ENCODE data around the gene IL19. TPM values are rescaled to one million over a fixed set of nuclear protein-coding genes. Genes with fewer than 3 reads are reported as not detected.

IL19 gene
- total and polyA plus RNA-seq, 9 of the 15 experiments (the other 6 are each of a cell fraction or from before 2014, with no cell fraction given), result not detected

- no peak for TF ChIP-seq HLTF (IDR thresholded peaks at IDR 0.05)
- TF ChIP-seq, protein P1, sequence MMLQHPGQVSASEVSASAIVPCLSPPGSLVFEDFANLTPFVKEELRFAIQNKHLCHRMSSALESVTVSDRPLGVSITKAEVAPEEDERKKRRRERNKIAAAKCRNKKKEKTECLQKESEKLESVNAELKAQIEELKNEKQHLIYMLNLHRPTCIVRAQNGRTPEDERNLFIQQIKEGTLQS (IDR thresholded peaks at IDR 0.05), result peak; percentile 49; the same call in 1 of the 2 replicates
- TF ChIP-seq, protein P1 (CRISPR knock-in tag; conservative IDR thresholded peaks at IDR 0.05), result no peak
- no peak for TF ChIP-seq GATAD2B (IDR thresholded peaks at IDR 0.05; ENCODE audit: borderline replicate concordance)
- no peak for TF ChIP-seq POU5F1 (IDR thresholded peaks at IDR 0.05; ENCODE audit: borderline replicate concordance, low read depth, low read length, partially characterized antibody)
- TF ChIP-seq NFRKB (IDR thresholded peaks at IDR 0.05; ENCODE audit: low read depth), result no peak
- no peak for TF ChIP-seq TSC22D4 (tag; IDR thresholded peaks at IDR 0.05)
- TF ChIP-seq ZSCAN29 (IDR thresholded peaks at IDR 0.05), result no peak
- TF ChIP-seq ETV5 (CRISPR knock-in tag; IDR thresholded peaks at IDR 0.05; ENCODE audit: low read depth), result 0 out of 2 replicates have a peak, but pooled peaks have one; percentile 65
- peak; percentile 67; the same call in 1 of the 2 replicates for TF ChIP-seq C11orf30 (IDR thresholded peaks at IDR 0.05; ENCODE audit: low read depth)
- TF ChIP-seq FOXP4 (CRISPR knock-in tag; IDR thresholded peaks at IDR 0.05; ENCODE audit: borderline replicate concordance), result peak; percentile 37; the same call in 1 of the 2 replicates
- peak; percentile 92 for TF ChIP-seq FOXM1 (IDR thresholded peaks at IDR 0.05; ENCODE audit: low read depth)
- TF ChIP-seq FOXM1 (CRISPR knock-in tag; IDR thresholded peaks at IDR 0.05; ENCODE audit: low read depth), result no peak
- TF ChIP-seq RNF2 (IDR thresholded peaks at IDR 0.05), result peak; percentile 94
- TF ChIP-seq PTTG1 (tag; IDR thresholded peaks at IDR 0.05; ENCODE audit: low read depth), result no peak
- TF ChIP-seq KLF16 (IDR thresholded peaks at IDR 0.05), result peak; percentile 97
- peak; percentile 62; the same call in 1 of the 2 replicates for TF ChIP-seq NCOA1 (IDR thresholded peaks at IDR 0.05; ENCODE audit: low read depth)
- TF ChIP-seq, protein P2, sequence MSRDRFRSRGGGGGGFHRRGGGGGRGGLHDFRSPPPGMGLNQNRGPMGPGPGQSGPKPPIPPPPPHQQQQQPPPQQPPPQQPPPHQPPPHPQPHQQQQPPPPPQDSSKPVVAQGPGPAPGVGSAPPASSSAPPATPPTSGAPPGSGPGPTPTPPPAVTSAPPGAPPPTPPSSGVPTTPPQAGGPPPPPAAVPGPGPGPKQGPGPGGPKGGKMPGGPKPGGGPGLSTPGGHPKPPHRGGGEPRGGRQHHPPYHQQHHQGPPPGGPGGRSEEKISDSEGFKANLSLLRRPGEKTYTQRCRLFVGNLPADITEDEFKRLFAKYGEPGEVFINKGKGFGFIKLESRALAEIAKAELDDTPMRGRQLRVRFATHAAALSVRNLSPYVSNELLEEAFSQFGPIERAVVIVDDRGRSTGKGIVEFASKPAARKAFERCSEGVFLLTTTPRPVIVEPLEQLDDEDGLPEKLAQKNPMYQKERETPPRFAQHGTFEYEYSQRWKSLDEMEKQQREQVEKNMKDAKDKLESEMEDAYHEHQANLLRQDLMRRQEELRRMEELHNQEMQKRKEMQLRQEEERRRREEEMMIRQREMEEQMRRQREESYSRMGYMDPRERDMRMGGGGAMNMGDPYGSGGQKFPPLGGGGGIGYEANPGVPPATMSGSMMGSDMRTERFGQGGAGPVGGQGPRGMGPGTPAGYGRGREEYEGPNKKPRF (IDR thresholded peaks at IDR 0.05; ENCODE audit: low read depth, low read length), result no peak
- TF ChIP-seq, protein P3, sequence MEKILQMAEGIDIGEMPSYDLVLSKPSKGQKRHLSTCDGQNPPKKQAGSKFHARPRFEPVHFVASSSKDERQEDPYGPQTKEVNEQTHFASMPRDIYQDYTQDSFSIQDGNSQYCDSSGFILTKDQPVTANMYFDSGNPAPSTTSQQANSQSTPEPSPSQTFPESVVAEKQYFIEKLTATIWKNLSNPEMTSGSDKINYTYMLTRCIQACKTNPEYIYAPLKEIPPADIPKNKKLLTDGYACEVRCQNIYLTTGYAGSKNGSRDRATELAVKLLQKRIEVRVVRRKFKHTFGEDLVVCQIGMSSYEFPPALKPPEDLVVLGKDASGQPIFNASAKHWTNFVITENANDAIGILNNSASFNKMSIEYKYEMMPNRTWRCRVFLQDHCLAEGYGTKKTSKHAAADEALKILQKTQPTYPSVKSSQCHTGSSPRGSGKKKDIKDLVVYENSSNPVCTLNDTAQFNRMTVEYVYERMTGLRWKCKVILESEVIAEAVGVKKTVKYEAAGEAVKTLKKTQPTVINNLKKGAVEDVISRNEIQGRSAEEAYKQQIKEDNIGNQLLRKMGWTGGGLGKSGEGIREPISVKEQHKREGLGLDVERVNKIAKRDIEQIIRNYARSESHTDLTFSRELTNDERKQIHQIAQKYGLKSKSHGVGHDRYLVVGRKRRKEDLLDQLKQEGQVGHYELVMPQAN (IDR thresholded peaks at IDR 0.05; ENCODE audit: borderline replicate concordance), result no peak
- no peak for TF ChIP-seq NR3C1 (CRISPR knock-in tag; IDR thresholded peaks at IDR 0.05)
- no peak for TF ChIP-seq MECOM (CRISPR knock-in tag; IDR thresholded peaks at IDR 0.05)
- TF ChIP-seq EZH2 (IDR thresholded peaks at IDR 0.05; ENCODE audit: borderline replicate concordance, low read depth, low read length), result no peak
- TF ChIP-seq NCOA4 (IDR thresholded peaks at IDR 0.05; ENCODE audit: partially characterized antibody), result no peak
- no peak for TF ChIP-seq HDAC6 (IDR thresholded peaks at IDR 0.05; ENCODE audit: low read depth, low read length)
- no peak for TF ChIP-seq SP2 (IDR thresholded peaks at IDR 0.05; ENCODE audit: extremely low read depth, low read depth, low read length, poor library complexity, severe bottlenecking)
Measured at GRCh38 chr1:206735553-206736031, 35.0 kb upstream of the IL19 start (continued).

Measured in K562 (cell line).